ENCODE measurements around the gene POLR2J.
"Not testable (repeated sequence)": the region's sequence is repeated elsewhere in the genome, so short reads cannot be mapped to it uniquely, and the experiment has no call there.

POLR2J gene

DNA sequence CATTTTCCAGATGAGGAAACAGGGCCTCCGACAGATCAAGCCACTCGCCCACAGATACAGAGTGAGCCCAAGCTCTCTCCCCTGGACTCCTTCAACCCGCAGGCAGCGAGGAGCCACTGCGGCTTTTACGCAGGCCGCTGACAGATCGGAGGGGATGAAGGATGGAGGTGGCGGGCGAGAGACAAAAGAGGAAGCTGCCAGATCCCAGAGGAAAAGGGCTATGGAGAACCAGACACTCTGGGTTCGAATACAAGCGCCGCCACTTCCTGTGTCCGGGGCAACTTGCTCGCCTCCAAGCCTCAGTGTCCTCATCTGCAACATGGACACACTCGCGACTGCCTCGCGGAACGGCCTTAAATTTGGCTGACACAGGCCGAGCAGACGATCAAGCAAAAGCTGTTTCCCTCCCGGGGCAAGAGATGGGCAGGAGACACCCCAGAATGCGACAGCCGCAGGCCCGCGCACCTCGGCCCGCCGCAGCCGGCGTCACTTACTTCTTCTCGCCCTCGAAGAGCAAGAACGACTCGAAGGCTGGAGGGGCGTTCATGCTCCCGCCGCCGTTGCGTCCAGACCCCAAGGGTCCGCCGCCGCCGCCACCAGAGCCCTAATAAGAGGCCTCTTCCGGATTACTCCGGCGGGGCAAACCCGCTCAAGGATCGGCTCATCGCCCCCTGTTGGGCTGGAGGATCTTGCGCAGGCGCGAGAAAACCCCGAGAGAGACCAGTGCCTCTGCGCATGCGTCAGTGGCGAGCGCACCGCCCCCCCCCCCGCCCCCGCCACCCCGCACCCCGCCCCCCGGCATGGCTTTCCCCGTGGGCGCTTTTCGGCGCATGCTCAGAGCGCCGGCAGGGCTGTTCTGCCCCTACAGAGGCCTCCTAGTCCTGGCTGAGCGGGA lies at the start of gene POLR2J:
TSS of gene POLR2J (minus strand) at position 609 of the 895 bp plus-strand sequence. CDS start at position 547, 62 bp downstream.
- H3K4me3 ChIP-seq (ENCODE audit: control insufficient read depth, low read depth, low read length), result peak within 1 kb of the TSS; percentile 32
- not testable (repeated sequence) for DNase-seq (ENCODE audit: low read depth)

- H3K4me3 ChIP-seq (ENCODE audit: control insufficient read depth, low read depth, low read length); DNase-seq (ENCODE audit: low read depth): not testable (repeated sequence)
These were observed 49.4 kb upstream of the POLR2J start for GRCh38 chr7:102527822-102528793.

DNA sequence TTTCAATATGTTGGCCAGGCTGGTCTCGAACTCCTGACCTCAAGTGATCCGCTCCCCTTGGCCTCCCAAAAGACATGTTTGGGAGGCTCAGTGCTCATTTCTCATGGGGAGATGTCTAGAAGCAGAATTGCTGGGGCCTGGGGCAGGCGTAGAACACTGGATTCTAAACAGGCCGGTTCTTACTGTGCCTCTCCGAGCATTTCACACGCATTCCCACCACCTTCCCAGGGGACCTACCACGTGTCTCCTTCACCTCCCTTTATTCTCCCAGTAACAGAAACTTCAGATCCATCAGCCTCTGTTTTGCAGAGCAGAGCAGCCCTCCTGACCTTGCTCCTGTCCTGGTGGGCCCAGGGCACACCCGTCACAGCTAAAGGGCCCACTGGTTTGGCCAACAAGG lies 48.5 kb upstream of the POLR2J start:
- not testable (repeated sequence) for H3K4me3 ChIP-seq (ENCODE audit: control insufficient read depth, low read depth, low read length); DNase-seq (ENCODE audit: low read depth)

DNA sequence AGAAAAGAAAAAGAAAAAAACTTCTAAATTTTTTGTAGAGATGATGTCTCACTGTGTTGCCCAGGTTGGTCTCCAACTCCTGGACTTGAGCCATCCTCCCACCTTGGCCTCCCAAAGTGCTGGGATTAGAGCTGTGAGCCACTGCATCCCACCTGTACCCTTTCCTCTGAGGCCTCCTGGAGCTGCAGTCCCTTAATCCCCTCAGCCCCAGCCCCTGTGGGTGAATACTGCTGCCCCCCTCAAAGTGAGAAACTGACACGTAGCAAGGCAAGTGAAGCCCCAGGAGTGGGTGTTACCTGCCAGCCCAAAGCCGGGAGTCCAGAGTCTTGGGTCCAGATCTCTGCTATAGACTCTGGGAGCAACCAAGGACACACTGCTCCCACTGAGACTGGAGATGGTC lies 46.1 kb upstream of the POLR2J start:
- not testable (repeated sequence) for DNase-seq (ENCODE audit: low read depth); H3K4me3 ChIP-seq (ENCODE audit: control insufficient read depth, low read depth, low read length)

DNA sequence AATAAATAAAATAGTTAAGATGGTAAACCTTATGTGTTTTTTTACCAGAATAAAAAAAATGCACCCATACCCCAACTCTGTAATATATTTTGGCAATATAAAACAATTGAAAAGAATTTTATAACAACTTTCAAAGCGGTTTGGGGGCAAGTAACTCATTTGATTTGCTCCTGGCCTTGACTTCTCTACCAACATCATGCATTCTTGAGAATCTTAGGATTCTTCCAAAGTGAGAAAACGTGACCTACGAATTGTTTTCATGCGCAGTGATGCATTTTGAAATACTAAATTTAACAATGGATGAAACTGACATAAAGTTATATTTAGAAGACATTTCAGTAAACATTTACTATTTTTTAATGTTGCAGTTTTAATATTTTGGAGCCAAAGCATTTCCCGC lies 42.1 kb upstream of the POLR2J start:
- H3K4me3 ChIP-seq (ENCODE audit: control insufficient read depth, low read depth, low read length); DNase-seq (ENCODE audit: low read depth): not testable (repeated sequence)

- not testable (repeated sequence) for DNase-seq (ENCODE audit: low read depth); H3K4me3 ChIP-seq (ENCODE audit: control insufficient read depth, low read depth, low read length)
These were observed 38.9 kb upstream of the POLR2J start, which contains the start of gene RASA4B for GRCh38 chr7:102517550-102518147. TSS of gene RASA4B (minus strand) at chr7:102517777. CDS start at chr7:102517710, 67 bp downstream.

- H3K4me3 ChIP-seq (ENCODE audit: control insufficient read depth, low read depth, low read length); DNase-seq (ENCODE audit: low read depth): not testable (repeated sequence)
These were observed 38.2 kb upstream of the POLR2J start for GRCh38 chr7:102516951-102517350.

- H3K4me3 ChIP-seq (ENCODE audit: control insufficient read depth, low read depth, low read length); DNase-seq (ENCODE audit: low read depth): not testable (repeated sequence)
These were observed 37.2 kb upstream of the POLR2J start for GRCh38 chr7:102515889-102516288.

GRCh38 chr7:102514881-102515721 lies 36.4 kb upstream of the POLR2J start:
- not testable (repeated sequence) for H3K4me3 ChIP-seq (ENCODE audit: control insufficient read depth, low read depth, low read length); DNase-seq (ENCODE audit: low read depth)

DNA sequence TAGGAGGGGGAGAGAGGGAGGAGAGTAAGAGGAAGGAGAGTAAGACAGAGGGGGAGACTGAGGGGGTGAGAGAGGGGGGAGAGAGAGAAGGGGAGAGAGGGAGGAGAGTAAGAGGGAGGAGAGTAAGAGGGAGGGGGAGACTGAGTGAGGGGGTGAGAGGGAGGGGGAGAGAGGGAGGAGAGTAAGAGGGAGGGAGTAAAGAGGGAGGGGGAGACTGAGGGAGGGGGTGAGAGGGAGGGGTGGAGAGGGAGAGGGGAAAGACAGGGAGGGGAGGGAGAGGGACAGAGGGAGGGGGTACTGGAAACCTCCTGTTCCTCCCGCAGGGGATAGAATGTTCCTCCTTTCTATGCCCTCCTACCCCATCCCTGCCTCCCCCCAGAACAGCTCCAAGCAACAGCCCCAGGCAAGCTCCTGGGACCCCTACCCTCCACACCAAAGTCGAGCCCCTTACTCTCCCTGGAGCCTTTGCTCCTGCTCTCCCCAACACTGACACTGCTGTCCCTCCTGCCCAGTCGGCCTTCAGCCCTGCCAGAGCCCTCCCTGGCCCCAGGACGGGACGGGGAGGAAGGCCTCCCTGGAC lies 34.0 kb upstream of the POLR2J start:
- DNase-seq (ENCODE audit: low read depth), result peak; percentile 28
- H3K4me3 ChIP-seq (ENCODE audit: control insufficient read depth, low read depth, low read length), result peak overlapping the region; percentile 44

GRCh38 chr7:102511860-102512522 lies 33.3 kb upstream of the POLR2J start:
- not testable (repeated sequence) for DNase-seq (ENCODE audit: low read depth); H3K4me3 ChIP-seq (ENCODE audit: control insufficient read depth, low read depth, low read length)

DNA sequence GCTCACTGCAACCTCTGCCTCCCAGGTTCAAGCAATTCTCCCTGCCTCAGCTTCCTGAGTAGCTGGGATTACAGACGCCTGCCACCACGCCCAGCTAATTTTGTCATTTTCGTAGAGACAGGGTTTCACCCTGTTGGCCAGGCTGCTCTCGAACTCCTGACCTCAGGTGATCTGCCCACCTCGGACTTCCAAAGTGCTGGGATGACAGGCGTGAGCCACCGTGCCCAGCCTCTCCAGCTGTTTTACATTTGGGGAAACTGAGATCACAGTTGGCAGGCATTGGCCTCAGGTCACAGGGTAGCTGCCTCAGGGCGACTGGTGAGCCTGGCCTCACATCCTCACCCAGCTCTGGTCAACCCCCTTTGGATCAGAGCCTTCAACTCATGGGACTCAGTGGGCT lies 31.9 kb upstream of the POLR2J start:
- not testable (repeated sequence) for DNase-seq (ENCODE audit: low read depth); H3K4me3 ChIP-seq (ENCODE audit: control insufficient read depth, low read depth, low read length)

- not testable (repeated sequence) for DNase-seq (ENCODE audit: low read depth); H3K4me3 ChIP-seq (ENCODE audit: control insufficient read depth, low read depth, low read length)
These were observed 28.8 kb upstream of the POLR2J start for GRCh38 chr7:102507410-102508088.

- not testable (repeated sequence) for DNase-seq (ENCODE audit: low read depth)
These were observed 26.8 kb upstream of the POLR2J start for GRCh38 chr7:102505298-102506185.

DNA sequence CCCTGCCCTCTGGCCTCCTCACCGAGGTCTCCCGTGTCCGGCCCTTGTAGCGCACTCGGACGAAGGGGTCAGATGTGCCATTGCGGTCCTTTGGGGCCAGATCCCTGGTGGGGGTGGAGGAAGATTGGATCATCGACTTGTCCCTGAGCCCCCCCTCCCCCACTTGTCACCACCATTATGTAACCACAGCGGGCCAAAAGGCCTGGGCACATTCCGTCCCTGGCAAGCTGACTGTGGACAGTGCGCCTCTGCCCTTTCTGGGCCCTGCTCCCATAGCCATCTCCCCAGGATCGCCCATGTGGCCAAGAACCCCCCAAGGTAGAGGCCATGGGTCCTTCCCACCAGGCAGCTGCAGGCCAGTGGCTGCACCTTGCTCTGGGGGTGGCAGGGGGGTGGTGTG lies 24.4 kb upstream of the POLR2J start:
- H3K4me3 ChIP-seq (ENCODE audit: control insufficient read depth, low read depth, low read length); DNase-seq (ENCODE audit: low read depth): not testable (repeated sequence)

More at GRCh38 chr7:102505298-102506185, 26.8 kb upstream of the POLR2J start:
- H3K4me3 ChIP-seq (ENCODE audit: control insufficient read depth, low read depth, low read length), result not testable (repeated sequence)
